Inflammatory macrophage treated with lipopolysaccharide for 4 hours (primary cell): Measurements from ENCODE around the gene C1QA.

Experiments used
- DNase-seq: peaks from one replicate; pipeline ENCODE4 v3.0.0-alpha.2; 2020

The C1QA gene

DNA sequence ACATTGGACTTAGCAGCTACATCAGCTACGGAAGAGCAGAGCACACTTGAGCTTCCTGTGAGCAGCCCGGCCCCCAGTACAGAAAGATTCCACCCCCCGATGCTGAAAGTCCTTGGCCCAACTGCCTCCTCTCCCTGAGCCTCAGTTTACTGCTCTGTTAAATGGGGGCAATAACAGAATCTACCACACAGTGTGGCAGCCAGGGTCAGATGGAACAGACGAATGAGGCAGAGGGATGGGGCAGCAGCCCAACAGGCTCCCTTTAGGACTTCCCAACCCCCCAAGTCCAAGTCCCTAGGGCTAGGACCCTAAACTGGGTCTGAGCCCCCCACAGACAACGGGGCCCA is 22.9 kb upstream of the C1QA start:
- no peak for DNase-seq

DNA sequence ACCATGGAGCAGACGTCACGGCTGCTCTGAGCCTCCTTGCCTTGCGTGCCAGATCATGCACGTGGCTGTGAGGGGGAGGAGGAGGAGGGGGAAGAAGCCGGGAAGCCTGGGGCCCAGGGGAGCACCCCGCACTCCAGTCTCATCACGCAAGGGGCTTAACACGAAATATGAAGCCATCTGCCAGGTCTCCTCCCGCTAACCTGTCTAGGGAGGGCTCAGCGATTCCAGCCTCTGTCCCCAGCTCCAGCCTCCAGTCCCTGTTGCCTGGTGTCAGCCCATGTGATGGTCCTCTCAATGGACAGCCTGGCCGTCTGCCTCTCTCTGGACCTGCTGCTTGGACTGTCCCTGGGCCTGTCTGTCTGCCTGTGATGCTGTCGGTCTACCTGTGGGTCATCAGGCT is 22.5 kb upstream of the C1QA start:
- DNase-seq = no peak

DNA sequence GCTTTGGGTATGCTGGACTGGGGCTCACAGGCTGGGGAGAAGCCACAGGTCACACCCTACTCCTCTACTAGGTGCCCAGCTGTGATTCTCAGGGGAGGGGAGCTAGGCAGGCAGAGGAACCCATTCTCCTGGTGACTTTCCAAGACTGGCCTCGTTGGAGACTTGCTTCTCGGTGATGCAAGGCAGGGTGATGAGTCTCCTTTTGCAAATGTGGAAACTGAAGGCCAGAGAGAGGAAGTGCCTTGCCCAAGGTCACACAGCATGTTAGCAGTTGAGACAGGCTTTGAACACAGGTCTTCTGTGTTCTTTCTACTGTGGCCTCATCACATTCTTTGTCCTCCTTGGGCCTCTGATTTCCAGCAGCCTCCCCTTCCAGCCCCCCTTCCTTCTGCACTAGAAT is 20.5 kb upstream of the C1QA start:
- peak; percentile 68 for DNase-seq

DNA sequence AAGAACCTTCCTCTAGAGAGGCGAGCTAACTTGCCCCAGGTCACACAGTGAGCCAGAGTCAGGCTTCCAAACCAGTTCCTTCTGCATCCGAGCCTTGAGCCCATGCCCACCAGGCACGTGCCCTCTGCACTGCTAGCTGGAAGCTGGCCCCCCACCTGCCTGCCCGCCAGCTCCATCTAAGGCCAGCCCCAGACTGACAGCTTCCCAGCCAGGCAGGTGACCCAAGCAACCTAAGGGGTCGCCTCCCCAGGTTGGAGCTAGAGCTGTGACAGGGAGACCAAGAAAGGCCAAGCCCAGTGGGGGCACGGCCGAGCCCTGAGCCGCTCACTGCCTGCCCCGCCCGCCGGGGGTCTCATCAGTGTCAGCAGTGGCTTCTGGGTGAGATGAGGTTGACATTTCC is 19.9 kb upstream of the C1QA start:
- no peak for DNase-seq

DNA sequence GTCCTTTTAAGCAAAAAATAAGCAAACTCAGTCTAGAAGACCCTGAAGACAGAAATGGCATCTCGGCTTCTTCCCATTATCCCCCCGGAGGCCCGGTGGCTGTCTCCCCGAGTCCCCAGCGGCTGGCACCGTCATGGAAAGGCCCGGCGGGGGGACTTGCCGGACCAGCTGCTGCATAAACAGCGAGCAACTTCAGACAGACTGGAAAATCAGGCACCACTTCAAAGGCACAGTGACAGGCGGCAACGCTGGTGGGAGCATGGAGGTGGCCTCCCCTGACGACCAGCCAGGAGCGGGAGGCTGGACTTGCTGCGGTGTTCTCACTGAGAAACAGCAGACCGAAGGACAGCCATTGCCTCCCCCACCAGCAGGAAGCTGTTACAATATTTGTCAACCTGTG is 18.4 kb upstream of the C1QA start:
- no peak for DNase-seq

DNA sequence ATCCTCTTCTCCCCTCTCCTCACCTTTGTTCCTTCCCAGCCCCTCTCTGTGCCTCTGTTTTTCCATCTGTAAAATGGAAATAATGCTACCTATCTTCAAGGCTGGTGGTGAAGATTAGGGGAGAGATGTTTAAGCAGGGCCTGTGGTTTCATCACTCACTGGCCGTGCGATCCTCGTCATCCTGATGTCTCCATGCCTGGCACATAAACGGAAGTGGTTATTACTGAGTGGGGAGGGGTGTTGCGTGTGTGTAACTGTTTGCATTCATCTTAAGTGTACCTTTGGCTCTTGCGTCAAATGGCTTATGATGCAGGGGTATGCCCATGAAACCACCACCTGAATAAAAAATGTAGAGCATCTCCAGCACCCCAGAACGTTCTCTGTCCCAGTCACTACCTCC is 17.2 kb upstream of the C1QA start:
- peak; percentile 34 for DNase-seq

DNA sequence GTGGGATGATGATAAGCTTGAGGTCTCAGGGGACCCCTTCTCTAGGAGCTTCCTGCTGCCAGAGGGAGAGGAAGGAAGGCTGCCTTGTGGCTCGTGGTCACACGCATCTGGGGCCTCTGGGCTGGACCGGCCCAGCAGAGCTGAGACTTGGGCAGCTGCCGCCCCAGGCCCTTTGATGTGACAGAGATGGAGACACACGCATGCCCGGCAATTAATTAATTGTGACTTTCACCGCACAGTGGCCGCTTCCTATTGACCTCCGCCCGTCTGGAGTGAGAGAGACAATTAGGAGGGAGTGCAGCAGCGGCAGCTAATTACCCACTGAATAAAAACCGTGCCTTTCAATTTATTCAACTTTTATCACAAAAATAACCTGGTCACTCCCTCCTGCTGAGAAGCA is 16.6 kb upstream of the C1QA start:
- no peak for DNase-seq

DNA sequence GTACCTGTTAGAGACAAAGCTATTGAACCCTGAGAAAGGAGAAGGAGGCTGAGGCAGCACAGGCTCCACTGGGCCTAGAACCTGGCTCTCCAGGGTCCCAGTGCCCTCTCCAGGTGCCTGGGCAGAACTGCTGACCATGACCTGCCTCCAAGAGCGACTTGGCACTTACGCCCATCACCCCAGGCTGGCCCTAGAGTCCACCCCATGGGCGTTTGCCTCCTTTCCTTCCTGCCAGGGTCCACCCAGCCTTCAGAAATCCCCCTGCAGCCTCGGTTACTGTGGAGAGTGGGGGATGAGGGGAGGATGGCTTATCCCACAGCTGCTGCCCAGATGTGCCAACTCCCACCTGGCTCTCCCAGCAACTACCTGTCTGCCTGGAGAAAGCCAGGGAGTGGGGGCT is 14.7 kb upstream of the C1QA start:
- DNase-seq = no peak

DNA sequence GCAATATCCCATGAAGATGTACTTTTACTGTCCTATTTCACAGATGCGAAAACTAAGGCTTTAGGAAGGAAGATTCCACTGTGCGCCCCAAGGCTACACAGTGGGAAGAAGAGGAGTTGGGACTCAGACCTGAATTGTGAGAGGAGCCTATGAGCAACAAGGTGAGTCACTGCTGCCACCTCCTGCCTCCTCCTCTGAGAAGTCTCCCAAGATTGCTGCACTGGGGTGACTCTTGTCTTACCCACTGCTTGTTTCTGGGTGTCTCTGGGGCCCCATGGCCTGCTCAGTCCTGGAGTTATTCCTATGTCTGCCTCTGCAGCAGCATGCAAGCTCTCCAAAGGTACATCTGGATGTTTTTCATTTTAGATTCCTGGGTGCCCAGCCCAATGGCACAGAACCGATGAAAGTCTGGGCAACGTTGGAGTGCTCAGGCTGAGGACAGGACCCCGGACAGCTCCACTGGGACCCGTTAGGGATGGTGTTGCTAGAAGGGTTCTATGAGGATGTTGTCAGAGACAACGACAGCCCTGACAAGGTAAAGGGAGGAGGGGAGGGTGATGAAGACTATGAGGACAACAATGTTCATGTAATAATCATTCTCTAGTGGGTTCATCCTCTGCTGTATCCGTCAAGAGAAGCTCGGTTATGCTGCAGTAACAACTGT is 11.0 kb upstream of the C1QA start:
- DNase-seq = no peak

DNA sequence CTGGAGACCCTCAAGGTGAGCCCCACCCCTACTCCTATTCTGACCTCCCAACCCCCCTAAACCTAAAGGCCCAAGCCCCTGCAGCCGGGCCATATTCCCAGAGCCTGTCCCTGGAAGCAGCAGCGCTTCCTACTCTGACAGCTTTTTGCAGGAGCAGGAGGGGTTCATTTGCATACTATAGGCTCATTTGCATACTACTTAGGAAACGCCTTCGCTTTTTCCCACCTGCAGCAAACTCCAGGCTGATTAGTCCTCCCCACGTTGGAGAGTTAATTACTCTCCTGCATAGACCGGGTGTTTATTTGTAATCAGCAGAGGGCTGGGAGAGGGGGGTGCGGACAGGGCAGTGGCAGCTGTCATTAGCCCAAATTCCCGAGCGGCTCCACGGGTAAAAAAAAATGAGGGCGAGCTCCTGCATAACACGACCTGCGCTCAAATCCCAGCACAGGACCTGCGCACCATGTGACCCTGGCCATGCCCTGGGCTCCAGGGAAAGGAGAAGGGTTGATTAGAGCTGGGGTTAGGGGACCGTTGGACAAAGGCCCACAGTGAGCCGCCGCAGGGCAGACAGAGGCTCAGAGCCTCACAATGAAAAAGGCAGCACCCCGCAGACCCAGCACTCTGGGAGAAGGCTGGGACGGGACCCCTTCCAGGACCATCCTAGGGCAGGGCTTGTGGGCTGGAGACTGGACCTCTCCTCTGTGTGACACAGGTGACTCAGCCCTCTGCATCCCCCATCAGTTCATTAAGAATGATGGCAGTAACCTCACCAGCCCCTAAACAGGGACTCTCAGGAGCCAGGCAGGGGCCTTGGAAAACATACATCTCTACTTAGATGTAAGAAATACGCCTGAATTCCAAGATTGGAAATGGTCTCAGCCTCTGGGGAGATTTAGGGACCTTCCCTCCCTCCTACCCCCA is 9.9 kb upstream of the C1QA start:
- no peak for DNase-seq

DNA sequence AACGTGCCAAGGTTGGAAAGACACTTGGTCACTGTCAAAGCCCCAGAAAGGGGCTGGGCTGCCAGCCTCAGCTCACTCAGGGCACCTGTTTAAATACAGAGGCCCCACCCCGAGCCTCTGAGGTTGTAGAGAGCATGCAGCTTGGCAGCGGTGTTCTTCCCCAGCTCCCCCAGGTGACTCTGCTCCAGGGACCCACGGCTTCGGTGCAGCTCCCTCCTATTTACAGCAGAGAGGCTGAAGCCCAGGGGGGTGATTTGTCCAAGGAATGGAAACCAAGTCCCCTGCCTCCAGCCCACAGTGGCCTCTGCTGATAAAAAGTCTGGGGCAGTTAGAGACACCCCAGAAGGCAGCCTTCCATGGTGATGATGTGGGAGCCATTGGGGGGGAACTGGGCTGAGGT is 9.1 kb upstream of the C1QA start:
- DNase-seq = no peak

DNA sequence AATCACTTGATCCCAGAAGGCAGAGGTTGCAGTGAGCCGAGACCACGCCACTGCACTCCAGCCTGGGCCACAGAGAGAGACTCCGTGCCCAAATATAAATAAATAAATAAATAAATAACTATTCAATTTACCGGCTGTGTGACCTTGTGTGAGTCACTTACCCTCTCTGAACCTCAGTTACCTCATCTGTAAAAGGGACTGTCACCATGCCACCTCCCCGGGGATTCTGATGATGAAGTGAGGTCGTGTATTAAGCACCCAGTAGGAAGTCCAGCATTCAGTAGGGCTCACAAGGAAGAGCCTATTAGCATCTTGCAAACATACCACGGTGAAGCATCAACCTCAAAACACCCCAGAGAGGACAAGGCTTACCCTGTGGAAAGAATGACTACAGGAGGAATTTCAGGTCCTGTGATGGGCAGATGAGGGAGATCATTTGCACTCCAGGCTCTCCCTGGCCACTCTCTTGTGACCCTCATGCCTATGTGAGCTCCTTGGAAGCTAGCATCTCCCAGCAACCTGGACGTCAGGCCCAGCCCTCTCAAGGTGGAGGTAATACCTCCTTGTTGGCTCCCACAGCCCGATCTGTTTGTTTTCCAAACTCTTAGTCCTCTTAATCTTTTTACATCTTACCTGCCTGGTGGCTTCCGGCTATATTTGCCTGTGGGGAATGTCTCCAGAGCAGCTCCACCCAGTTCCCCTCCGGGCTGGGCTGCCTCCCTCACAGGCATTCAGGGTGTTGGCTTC is 7.6 kb upstream of the C1QA start:
- DNase-seq = no peak

DNA sequence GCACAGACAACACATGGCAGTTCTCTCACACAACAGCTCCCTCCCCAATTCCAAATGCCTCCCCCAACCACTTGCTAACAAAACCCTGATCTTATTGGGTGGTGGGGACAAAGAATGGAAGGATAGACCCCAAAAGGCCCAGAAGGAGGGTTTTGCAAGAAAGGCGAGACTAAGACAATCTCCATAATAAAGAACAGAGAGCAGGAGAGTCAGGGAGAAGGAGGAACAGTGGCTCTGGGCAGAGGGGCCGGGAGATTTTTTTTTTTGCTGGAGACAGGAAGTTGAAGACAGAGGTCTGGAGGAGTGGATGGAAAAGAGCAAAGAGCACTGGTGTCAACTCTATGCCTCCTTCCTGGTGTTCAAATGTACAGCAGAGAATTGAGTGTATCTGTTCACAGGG is 6.5 kb upstream of the C1QA start:
- DNase-seq = no peak

DNA sequence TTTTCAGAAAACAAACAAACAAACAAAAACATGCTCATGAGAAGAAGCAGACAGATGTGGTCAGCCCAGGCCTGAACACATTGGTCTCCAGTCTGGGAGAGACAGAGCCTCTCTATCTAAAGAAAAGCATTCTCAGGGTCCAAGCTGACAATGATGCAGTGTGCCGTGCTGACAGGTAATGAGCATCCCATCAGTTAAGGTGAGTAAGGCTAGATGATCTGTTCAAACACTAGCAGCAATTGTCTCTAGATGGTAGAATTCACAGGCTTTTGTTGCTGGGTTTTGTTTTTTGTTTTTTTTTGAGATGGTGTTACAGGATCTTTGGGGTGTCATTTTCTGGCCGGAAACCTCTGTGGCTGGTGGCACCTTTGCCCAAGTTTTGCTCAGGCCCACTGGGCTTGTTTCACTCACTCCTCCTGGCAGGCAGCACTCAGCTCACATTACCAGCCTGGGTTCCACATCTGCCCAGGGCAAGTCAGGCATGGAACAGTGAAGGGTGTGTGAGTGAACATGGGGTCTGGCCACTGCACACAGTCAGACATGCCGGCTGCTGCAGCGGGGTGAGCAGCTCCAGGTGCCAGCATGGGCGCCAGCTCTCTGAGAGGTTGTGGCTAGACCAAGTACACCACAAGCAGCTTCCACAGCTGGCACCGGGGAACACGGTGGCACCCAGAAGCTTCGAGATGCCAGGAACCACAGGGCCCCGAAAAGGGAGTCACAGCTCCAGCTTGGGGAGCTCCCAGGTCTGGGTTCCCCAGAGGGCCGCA is 2.5 kb upstream of the C1QA start:
- no peak for DNase-seq

DNA sequence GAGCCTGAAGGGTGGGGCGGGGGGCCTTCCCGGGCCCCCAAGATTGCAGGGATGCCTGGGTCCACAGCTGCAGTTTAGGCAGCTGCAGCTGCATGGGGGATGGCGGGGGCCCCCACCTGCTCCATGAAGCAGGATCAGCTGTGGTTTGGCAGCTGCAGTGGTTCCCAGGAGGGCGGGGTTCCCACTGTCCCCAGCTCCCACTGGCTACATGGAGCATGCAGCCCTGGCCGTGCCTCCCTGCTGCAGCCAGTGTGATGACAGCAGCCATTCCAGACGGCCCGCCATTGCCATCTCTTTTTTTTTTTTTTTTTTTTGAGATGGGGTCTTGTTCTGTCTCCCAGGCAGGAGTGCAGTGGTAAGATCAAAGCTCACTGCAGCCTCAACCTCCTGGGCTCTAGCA is 992 bp upstream of the C1QA start:
- no peak for DNase-seq

DNA sequence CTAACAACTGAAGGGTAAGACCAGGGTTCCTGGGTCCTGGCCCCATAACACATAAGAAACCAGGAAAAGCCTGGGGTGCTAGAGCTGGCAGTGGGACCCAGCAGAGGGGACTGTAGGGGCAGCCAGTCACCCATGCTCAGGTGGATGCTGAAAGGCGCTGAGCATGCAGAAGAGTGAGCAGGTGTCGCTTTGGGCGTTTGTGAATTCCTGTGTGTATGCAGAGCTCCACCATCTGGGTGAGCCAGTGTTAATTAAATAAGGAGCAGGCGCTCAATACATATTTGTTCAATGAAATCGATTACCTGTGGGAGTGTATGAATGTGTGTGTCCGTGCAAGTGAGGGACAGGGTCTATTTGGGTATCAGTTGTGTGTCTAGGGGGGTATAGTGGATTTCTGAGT is 499 bp downstream of the C1QA start:
- no peak for DNase-seq

DNA sequence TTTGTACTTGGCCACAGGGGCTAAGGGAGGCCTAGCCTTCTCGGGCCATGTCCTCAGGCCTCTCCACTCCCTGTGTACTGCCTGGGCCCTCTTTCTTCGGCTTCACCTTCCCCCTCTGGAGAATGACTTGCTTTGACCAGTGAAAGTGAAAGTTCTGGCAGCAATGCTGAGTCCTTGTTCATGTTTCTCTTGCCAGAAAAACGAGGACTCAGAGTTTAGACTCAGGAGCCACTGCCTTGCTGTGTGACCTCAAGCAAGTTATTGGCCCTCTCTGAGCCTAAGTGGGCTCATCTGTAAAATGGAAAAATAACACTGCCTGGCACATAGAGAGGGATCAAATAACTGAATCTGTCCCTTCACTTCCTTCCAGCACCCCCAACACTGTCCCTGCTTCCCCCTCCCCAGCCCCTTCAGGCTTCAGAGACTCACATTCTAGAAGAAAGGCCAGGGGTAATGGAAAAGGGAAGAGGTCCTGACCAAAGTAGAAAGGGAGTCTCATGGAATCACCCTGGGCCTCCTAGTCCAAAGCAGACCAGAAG is 1.5 kb downstream of the C1QA start:
- DNase-seq = peak; percentile 65

DNA sequence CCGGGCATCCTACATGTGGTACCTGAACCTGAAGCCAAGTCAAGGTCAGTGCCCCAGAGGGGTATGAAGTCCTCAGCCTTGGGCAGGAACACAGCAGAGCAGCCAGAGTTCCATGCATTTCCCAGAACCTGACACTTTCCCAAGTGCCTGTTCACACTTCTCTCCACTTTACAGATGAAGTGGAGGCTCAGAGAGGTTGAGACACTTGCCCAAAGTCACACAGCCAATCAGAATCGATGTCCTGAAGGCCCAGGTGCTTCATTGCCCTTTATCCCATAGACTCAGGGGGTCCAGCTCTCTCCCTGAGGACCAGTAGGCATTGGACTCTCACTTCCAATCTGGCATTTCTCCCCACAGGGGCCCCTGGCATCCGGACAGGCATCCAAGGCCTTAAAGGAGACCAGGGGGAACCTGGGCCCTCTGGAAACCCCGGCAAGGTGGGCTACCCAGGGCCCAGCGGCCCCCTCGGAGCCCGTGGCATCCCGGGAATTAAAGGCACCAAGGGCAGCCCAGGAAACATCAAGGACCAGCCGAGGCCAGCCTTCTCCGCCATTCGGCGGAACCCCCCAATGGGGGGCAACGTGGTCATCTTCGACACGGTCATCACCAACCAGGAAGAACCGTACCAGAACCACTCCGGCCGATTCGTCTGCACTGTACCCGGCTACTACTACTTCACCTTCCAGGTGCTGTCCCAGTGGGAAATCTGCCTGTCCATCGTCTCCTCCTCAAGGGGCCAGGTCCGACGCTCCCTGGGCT is 2.2 kb downstream of the C1QA start:
- no peak for DNase-seq

DNA sequence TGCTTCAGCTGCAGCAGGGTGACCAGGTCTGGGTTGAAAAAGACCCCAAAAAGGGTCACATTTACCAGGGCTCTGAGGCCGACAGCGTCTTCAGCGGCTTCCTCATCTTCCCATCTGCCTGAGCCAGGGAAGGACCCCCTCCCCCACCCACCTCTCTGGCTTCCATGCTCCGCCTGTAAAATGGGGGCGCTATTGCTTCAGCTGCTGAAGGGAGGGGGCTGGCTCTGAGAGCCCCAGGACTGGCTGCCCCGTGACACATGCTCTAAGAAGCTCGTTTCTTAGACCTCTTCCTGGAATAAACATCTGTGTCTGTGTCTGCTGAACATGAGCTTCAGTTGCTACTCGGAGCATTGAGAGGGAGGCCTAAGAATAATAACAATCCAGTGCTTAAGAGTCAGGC is 2.9 kb downstream of the C1QA start:
- no peak for DNase-seq

DNA sequence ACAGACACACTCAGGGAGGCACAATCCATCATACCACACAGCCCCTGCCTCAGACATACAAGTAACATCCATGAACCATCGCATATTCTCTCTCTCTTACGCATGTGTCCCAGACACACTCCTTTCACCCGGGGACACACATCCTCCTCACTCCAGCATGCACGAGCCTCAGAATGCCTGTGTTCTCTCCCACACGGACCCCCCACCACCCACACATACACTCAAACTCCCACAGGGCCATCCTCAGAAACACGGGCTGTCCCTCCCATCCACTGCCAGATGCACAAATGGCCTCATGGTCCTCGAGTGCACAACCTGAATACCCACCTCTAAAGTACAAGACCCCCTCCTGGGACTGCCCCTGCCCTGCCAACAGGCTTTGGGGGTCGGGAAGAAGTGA is 4.8 kb downstream of the C1QA start:
- no peak for DNase-seq

DNA sequence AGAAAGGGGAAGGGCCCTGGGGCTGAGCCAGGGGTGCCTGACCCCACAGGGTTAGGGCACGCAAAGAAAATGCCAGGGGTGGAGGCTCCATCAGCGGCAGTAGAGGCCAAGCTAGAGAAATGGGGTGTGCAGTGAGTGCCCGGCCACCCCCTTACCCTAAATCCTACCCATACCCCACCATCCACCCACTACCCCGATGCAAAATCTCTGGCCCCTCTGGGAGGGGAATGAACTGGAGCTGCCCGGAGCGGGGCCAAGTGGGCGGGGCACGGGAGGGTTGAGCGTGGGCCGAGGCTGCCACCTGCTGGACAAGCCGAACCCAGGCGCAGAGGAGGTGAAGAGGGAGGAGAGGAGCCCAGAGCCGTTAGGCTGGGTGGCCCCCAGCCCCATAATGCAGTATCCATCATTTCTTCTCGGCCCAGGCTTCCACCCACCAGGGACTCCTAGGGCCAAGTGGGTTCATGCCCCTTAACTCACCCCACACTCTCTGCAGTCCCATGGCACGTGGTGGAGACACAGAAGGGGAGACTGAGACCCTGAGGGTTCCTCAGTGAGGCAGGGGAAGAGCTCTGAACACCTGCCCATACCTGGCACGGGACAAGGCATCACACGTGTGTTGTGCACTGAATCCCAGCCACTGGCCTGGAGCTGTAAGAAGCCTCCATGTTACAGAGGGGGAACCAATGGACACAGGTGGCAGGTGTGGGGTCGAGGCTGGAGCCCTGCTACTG is 5.6 kb downstream of the C1QA start:
- DNase-seq = peak; percentile 66
